K562 (cell line): ENCODE results near the gene DDX41. TPM values are rescaled to one million over a fixed set of nuclear protein-coding genes. Genes with fewer than 3 reads are reported as not detected.

Experiments
- CHD7 ChIP-seq: fragments of 200-600 bp; sonication (generic); IDR thresholded peaks from one replicate; pipeline ENCODE4 v1.6.1; 2012; ENCODE audit warnings: mild to moderate bottlenecking, low read depth, low read length, inconsistent platforms
- POU5F1 ChIP-seq: fragments of 150-350 bp; IDR thresholded peaks from 2 replicates; pipeline ENCODE4 v1.6.1; 2014; ENCODE audit warnings: borderline replicate concordance, low read length, low read depth, mild to moderate bottlenecking; ENCODE audit not compliant: partially characterized antibody
- polyA plus RNA-seq, 8 experiments: library from polyadenylated mRNA; depleted of rRNA in 4 of 8; stranded (reverse) in 5 of 8; unstranded in 3 of 8; fragments of >200 nt; fragmentation: Nextera tagmentation in 2 of 8; fragmentation: Illumina TruSeq in 1 of 8; extraction: Ambion mirVana in 2 of 8; extraction: Trizol in 1 of 8; gene quantifications; 2 replicates each; pipeline versions ENCODE4 v1.2.1 to v1.2.3, GENCODE V29; 2011 to 2014; ENCODE audit warnings: inconsistent platforms in 1 of 8, missing spikeins in 1 of 8
- total RNA-seq, 7 experiments: library from RNA; depleted of rRNA in 6 of 7; stranded (reverse); fragments of >200 nt in 6 of 7; fragmentation: Illumina TruSeq in 2 of 7; extraction: Trizol in 2 of 7; gene quantifications; 2 replicates each; pipeline versions ENCODE4 v1.2.1 to v1.2.3, GENCODE V29; 2011 to 2021; ENCODE audit warnings: low replicate concordance in 1 of 7

The DDX41 gene
- total and polyA plus RNA-seq, 9 of the 15 experiments (the other 6 are each of a cell fraction or from before 2014, with no cell fraction given): 38.2 to 284 (median 116) TPM

- TF ChIP-seq CHD7 (no peak), POU5F1 (no peak)
These were observed 16.9 kb downstream of the DDX41 start (continued) for GRCh38 chr5:177499842-177500241.
